ENCODE data around the gene EPHB4.

The EPHB4 gene

DNA sequence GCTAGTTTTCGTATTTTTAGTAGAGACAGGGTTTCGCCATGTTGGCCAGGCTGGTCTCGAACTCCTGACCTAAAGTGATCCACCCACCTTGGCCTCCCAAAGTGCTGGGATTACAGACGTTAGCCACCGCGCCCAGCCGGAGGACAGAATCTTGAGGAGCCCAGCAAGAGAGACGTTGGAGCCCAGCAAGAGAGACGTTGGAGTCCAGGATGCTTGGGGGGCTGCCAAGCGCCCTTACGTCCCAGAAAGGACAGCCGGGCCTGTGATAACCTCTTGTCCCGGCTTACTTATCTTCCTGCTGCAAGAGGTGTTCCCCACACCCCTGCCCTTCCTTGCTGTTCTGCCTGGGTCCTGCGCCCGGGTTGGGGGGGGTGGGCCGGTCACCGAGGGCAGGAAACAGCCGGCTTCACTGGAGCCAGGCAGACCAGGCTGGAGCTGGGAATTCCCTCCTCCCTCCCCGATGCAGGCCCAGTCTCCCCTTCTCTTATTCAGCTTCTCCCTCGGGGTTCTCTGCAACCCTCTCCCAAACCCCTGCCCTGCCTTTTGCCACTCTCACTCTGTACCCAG lies 1.9 kb upstream of the EPHB4 start:
- no peak for DNase-seq (ENCODE audit: low spot score)
- H3K27ac ChIP-seq: peak overlapping the region; percentile 92
- TF ChIP-seq, protein P1, sequence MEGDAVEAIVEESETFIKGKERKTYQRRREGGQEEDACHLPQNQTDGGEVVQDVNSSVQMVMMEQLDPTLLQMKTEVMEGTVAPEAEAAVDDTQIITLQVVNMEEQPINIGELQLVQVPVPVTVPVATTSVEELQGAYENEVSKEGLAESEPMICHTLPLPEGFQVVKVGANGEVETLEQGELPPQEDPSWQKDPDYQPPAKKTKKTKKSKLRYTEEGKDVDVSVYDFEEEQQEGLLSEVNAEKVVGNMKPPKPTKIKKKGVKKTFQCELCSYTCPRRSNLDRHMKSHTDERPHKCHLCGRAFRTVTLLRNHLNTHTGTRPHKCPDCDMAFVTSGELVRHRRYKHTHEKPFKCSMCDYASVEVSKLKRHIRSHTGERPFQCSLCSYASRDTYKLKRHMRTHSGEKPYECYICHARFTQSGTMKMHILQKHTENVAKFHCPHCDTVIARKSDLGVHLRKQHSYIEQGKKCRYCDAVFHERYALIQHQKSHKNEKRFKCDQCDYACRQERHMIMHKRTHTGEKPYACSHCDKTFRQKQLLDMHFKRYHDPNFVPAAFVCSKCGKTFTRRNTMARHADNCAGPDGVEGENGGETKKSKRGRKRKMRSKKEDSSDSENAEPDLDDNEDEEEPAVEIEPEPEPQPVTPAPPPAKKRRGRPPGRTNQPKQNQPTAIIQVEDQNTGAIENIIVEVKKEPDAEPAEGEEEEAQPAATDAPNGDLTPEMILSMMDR (conservative IDR thresholded peaks at IDR 0.05; ENCODE audit: low read depth): no peak
- ChIA-PET CTCF (interaction anchor here (0.6 kb wide), 2 partner anchors 23 to 53 kb away, joined by 3 to 4 read pairs; partner anchors contain the start of gene SLC12A9), POLR2A (ENCODE audit: low non-redundant PET) (no interaction called here)

DNA sequence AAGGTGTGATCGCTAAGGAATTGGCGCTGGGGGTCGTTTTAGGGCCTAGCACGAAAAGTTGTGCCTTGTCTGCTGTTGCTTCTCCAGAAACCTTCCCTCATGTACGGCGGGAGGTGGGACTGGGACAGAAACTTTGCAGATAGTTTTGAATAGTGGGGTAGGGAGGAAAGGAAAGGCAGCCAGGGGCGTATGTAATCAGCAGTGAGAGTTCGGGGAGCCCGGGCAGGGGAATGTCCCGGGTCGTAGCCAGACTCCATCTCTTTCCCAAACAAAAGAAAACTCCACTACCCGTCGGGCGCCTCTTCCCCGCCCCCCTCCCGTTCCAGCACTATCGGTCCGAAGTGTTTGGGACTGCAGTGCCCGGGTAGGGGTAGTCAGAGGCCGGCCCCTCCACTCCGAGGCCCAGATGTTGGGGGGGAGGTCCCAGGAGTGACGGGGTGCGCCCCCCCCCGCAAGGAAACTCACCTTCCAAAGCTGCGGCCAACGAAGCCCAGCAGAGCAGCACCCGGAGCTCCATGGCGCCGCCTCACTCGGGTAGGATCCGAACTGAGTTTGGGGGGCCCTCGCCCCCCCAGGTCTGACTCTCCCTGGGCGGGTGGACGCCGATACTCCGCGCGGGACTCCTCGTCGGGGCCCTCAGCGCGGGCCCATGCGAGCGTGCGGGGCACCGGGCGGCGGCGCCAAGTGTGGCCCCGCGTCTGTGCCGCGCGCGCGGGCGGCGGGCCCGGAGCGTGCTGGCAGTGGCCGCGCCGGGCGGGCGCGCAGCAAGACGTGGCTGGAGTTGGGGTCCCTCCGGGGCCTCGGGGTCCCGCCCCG lies 601 bp downstream of the EPHB4 start:
- TF ChIP-seq, protein P1 (conservative IDR thresholded peaks at IDR 0.05; ENCODE audit: low read depth): no peak
- H3K27ac ChIP-seq: peak overlapping the region; percentile 92
- CTCF ChIA-PET: interaction anchor here (0.5 to 2.3 kb wide), 8 partner anchors 20 to 165 kb away, joined by 3 to 12 read pairs (median 3); partner anchors contain the start of genes EPO and POP7
- DNase-seq (ENCODE audit: low spot score): no peak
- POLR2A ChIA-PET (ENCODE audit: low non-redundant PET): interaction anchor here (0.6 kb wide), 1 partner anchor 24 kb away, joined by 3 read pairs; no protein-coding TSS in a partner anchor

DNA sequence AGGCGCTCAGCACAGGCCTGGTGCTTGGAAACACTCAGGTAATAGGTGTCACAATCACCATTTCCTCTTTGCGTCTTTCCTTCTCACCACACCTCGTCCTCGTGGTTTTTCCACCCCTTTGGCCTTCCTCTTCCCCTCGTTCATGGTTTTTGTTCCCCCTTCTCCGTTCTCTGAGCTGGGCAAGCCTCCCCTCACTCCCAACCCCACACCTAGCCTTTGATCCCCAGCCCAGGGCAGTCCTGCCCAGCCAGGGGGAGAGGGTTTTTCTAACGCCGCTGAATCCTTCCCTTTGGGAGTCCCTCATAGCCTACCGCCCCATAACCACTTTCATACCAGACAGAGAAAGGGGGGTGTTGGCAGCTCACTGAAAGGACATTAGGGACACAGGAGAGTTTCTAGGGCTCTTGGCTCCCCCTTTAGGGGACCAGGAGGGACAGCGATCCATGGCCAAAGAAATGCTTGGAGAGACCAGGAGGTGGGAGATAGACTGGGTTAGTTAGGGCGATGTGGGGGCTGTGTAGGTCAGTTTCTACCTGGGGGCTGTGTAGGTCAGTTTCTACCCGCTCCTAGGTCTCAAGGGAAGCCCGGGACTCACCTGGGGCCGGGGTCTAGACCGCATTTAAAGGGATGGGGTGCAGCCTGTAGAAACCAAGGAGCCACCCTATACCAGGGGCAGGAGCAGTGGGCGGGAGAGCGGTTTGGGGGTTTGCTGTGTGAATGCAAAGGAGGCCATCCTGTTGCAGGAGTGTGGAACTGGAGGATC lies 1.4 kb downstream of the EPHB4 start:
- peak; percentile 27 for DNase-seq (ENCODE audit: low spot score)
- ChIA-PET POLR2A (ENCODE audit: low non-redundant PET) (no interaction called here), CTCF (interaction anchor here (0.5 to 2.3 kb wide), 4 partner anchors 23 to 859 kb away, joined by 3 to 7 read pairs (median 5); no protein-coding TSS in a partner anchor)
- TF ChIP-seq, protein P1 (conservative IDR thresholded peaks at IDR 0.05; ENCODE audit: low read depth): peak; percentile 51; the same call in 1 of the 2 replicates
- H3K27ac ChIP-seq: peak overlapping the region; percentile 92

- TF ChIP-seq, protein P1 (conservative IDR thresholded peaks at IDR 0.05; ENCODE audit: low read depth): no peak
- H3K27ac ChIP-seq: peak overlapping the region; percentile 92
- ChIA-PET POLR2A (ENCODE audit: low non-redundant PET) (no interaction called here), CTCF (interaction anchor here (0.5 to 0.7 kb wide), 2 partner anchors 100 to 858 kb away, joined by 4 to 7 read pairs; no protein-coding TSS in a partner anchor)
- peak; percentile 36 for DNase-seq (ENCODE audit: low spot score)
Observed at GRCh38 chr7:100825215-100825671, 2.1 kb downstream of the EPHB4 start.

- ChIA-PET CTCF (no interaction called here), POLR2A (ENCODE audit: low non-redundant PET) (no interaction called here)
- TF ChIP-seq, protein P1 (conservative IDR thresholded peaks at IDR 0.05; ENCODE audit: low read depth): no peak
- peak overlapping the region; percentile 92 for H3K27ac ChIP-seq
- DNase-seq (ENCODE audit: low spot score): no peak
Observed at GRCh38 chr7:100824499-100825214, 2.7 kb downstream of the EPHB4 start.

Data from RWPE1 (cell line).